KBM-7 (cell line): ENCODE measurements around the gene MRAP.
"Not testable (repeated sequence)": the region's sequence is repeated elsewhere in the genome, so short reads cannot be mapped to it uniquely, and the experiment has no call there.

Source experiments
- DNase-seq: peaks from one replicate; pipeline ENCODE4 v3.0.0-alpha.2; 2015
- in situ Hi-C: fragments of 300-500 bp; cut with MboI; formaldehyde crosslinking; loops from 2 replicates; pipeline ENCODE4 v1.14.3; 2020; ENCODE audit warnings: low sequenced_read_pairs, low pct_unique_long_range_greater_than_20kb, mixed read lengths

MRAP gene

DNA sequence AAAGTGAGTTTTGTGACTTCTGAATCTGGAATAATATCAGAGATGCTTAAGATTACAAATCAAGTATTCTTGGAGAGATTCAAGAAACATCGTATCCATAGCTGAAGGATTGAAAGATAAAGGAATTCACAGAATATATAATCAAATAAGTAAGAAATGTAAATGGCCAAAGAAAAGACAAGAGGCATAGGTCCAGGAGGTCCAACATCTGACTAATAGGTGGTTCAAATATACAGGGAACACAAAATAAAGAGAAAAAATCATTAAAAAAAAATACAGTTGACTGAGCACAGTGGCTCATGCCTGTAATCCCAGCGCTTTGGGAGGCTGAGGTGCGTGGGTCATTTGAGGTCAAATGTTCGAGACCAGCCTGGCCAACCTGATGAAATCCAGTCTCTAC is 13.2 kb upstream of the MRAP start:
- DNase-seq = no peak
- in situ Hi-C loops = no loop called here

DNA sequence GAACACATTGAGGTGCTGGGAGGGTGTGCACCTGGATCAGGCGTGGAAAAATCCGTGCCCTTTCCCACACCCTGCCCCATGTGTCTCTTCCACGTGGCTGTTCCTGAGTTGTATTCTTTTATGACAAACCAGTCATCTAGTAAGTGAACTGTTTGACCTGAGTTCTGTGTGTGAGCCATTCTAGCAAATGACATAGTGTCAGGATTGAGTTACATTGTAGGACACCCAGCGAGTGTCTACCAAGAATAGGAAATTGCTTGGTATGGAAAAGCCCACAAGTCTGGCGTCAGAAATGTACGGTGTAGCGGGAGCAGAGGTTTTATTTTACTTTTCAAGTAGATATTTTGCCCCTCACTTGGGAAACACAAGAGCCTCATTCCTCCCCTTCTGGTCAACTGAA is 1.2 kb upstream of the MRAP start:
- in situ Hi-C loops = no loop called here
- no peak for DNase-seq

DNA sequence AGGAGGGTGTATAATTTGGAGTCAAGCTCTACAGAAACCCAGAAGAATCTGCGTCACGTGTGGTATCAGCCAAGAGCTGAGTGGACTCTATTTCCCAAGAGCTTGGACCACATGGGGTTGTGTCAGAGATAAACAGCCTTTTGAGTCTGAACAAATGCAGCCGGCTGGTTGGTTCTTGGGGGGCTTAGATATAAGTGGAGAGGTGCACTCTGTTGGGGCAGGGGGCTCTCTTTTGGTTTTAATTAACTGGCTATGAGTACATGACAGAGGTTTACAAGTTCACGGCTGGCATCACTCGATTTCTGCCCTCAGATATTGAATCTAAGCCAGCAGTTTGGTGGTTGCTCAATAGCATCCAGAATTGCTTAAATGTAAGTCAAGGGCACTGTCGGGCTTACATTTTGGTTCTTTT is 501 bp upstream of the MRAP start:
- DNase-seq = no peak
- in situ Hi-C loops = no loop called here

DNA sequence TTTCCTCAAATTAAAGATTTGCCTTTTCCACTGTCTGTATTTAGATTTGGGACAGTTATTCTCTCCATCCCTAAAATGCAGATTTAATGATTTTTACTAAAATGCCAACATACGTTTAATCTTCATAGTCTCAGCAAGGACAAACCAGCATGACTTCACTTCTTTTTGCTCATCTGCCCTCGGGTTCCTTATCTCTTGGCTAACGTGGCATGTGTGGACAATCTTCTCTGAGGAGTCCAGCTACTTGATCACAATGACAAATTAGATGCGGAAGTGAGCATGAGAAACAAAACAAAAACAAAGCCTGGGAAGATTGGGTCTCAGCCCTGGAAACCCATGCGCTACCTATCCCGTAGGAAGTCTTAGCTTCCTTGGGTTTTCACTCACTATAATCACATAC is 1.0 kb downstream of the MRAP start:
- in situ Hi-C loops = no loop called here
- no peak for DNase-seq

DNA sequence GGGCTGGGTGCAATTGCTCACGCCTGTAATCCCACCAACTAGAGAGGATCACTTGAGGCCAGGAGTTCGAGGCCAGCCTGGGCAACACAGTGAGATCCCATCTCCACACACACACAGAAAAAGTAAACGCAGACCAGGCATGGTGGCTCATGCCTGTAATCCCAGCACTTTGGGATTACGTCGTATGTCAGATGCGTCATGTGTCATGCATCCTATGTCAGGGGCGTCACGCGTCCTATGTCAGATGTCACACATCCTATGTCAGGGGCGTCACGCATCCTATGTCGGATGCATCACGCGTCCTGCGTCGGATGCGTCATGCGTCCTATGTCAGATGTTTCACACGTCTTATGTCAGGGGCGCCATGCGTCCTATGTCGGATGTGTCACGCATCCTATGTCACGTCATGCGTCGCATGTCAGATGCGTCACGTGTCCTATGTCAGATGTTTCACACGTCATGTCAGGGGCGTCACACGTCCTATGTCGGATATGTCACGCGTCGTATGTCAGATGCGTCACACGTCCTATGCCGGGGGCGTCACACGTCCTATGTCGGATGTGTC is 1.5 kb downstream of the MRAP start:
- in situ Hi-C loops = no loop called here
- DNase-seq = no peak

DNA sequence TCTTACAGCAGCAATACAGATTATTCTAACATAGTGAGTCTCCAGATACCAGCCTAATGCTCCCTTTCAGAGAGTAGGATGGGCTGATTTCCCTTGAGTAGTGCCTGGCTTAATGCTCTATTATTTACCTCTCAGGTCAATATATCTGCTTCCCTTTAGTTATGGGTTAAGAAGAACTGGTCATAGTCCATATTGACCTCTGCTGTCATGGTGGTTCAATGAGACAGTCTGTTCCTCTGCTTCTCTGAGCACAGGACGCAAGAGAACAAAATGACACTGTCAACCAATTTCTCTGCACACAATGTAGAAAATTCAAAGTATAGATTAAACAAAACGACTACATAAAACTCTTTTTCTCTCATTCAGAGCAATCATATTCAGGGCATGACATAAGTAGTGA is 2.9 kb downstream of the MRAP start:
- in situ Hi-C loops = no loop called here
- DNase-seq = no peak

GRCh38 chr21:32302560-32302959 is 3.9 kb downstream of the MRAP start:
- no peak for DNase-seq
- in situ Hi-C loops = no loop called here

DNA sequence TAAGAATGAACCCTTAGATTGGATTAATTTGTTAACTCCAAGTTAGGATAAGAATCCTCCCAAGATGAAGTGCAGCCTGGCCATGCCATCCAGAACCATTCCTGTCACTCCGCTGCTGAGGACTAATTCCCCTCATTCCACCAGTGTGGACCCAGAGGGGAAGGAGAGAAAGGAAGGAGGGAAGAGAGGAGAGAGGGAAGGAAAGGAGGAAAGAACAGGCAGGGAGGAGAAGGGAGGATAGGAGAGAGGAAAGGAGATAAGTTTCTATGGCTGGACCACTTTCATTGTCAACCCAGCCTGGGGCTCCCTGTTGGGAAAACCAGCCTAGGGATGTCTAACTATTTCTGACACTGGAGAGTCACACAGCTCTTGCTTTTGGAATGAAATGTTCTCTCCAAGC is 4.7 kb downstream of the MRAP start:
- DNase-seq = no peak
- in situ Hi-C loops = no loop called here

DNA sequence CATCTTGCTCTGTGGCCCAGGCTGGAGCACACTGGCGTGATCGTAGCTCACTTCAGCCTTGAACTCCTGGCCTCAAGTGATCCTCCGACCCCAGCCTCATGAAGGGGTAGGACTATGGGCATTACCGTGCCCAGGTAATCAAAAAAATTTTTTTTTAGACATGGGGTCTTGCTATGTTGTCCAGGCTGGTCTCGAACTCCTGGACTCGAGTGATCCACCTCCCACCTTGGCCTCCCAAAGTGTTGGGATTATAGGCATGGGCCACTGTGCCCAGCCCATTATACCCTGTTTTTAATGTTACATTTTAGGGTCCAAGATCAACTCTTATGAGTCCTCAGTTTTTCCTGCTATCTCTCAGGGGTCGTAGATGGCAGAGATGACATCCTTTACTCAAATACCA is 6.3 kb downstream of the MRAP start:
- DNase-seq = no peak
- in situ Hi-C loops = no loop called here

- in situ Hi-C loops = no loop called here
- DNase-seq = peak; percentile 14
Observed at GRCh38 chr21:32306021-32306780, 7.5 kb downstream of the MRAP start.

GRCh38 chr21:32307706-32308105 is 9.1 kb downstream of the MRAP start:
- no peak for DNase-seq
- in situ Hi-C loops = no loop called here

DNA sequence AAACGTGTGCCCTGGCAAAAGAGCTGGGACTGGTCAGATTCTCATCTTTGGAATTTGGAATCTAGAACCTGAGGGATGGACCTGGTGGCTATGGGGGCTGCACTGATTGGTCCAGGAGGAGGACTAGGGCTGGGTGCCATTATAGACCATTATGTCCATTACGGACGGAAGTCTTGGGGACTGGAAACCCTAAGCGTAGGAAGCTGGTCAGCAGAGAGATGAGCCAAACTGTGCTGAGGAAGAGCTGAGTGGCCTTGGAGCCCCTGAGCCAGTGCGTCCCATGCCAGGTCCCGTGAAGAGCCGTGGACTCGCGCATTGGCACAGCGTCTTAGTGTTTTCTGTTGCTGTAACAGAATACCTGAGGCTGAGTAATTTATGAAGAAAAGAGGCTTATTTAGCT is 10.0 kb downstream of the MRAP start:
- in situ Hi-C loops = no loop called here
- no peak for DNase-seq

DNA sequence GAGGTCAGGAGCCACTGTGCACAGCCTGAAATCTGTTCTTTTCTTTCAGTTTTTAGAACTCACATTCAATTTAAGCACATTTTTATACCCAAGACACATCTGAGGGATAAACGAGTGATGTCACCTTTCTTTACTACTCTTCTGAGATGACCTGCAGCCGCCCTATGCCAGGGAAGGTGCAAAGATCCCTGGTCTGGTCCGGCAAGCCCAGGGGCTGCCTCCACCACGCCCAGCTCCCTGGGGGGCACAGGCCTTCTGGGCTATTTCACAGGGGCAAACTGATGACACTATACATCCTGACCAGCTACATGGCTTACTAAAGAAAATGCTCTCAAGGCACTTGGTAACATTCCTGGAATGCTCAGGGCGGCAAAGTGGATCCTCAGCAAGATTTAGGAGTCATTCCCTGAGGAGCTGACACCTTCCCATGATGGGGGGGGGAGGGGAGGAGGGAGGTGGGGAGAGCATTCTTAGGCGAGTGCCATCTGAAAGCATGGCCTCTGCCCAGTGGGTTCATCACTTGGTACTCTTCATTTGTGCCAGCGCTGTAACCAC is 11.3 kb downstream of the MRAP start:
- in situ Hi-C loops = no loop called here
- DNase-seq = no peak

DNA sequence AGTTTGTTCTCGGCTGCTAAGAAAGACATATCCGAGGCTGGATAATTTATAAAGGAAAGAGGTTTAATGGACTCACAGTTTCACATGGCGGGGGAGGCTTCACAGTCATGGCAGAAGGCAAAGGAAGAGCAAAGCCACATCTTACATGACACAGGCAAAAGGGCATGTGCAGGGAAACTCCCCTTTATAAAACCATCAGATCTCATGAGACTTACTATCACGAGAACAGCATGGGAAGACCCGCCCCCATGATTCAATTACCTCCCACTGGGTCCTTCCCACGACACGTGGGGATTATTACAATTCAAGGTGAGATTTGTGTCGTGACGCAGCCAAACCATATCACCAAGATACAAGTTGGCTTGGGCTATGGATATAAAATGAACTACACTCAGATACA is 12.3 kb downstream of the MRAP start:
- in situ Hi-C loops = not testable (repeated sequence)

DNA sequence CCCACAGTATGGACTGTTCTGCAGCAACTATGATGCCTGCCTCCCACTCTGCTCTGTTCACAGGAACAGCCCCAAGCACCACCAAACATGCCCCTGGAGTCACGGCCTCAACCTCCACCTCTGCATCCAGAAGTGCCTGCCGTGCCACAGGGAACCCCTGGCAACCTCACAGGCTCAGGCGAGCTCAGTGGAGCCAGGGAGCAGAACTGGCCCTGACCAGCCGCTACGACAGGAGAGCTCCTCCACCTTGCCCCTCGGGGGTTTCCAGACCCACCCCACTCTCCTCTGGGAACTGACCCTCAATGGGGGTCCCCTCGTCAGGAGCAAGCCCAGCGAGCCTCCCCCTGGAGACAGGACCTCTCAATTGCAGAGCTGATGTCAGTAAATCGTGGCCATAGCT is 13.0 kb downstream of the MRAP start:
- in situ Hi-C loops = no loop called here

More for the DNA sequence above, 12.3 kb downstream of the MRAP start:
- DNase-seq = not testable (repeated sequence)

DNA sequence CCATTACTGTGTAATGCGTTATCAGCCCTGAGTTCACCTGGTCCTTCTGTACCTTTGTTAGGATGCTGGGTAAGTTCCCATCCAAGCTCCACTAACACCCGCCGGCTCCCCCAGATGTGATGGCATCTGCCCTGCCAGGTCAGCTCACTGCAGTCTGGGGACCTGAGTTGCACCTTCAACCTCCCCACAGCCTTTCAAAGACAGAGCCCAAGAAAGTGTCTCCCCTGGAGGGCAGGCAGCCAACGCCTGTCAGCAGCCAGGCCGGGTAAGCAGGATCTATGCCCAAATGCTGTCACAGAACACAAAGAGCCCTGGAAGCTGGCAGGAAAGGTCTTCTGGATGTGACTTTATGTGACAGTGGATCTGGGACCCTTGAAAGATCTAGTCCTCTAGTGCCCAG is 13.7 kb downstream of the MRAP start:
- in situ Hi-C loops = no loop called here
- no peak for DNase-seq

More for the DNA sequence above, 13.0 kb downstream of the MRAP start:
- DNase-seq = no peak

GRCh38 chr21:32312976-32313375 is 14.3 kb downstream of the MRAP start:
- DNase-seq = no peak
- in situ Hi-C loops = no loop called here

GRCh38 chr21:32314806-32315205 is 16.2 kb downstream of the MRAP start:
- no peak for DNase-seq
- in situ Hi-C loops = no loop called here

DNA sequence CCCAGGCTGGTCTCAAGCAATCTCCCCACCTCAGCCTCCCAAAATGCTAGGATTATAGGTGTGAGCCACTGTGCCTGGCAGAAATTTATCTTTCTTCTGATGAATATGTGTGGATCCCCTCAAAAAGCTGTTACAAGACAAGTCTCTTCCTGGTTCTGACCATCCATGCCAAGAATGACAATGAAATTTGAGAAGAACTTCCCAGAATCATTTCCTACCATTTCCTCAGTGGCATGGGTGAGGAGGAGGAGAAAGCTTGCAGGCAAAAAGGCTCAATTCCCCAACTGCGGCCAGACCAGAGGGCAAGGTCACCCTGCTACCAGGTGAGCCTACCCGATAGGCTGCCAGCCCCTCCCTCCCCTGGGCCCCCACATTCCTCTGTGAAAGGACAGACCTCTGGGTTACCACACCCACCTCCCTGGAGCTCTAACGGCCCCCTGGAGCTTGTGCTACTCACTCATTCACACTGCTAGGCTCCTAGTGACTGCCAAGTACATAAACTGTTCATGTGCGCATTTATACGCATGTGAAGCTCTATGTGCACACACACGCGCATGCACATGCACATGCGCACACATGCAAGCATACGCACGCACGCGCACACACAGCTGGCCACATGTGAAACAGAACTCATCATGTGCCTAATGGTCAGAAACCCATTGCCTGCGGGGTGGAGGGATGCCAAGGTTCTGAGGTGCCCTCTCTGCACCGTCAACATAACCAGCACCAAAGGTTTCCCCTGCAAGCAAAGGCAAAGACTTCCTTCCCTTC is 17.0 kb downstream of the MRAP start:
- DNase-seq = no peak
- in situ Hi-C loops = no loop called here
